HG02763 (cell line): ENCODE results near the gene PMPCA.

ENCODE experiments used
- ATAC-seq: cut with Tn5 transposase; IDR thresholded peaks from one replicate; pipeline ENCODE4 v1.9.1; 2021; ENCODE audit warnings: mild to moderate bottlenecking, moderate library complexity; ENCODE audit not compliant: unreplicated experiment

PMPCA gene

GRCh38 chr9:136451221-136451877, 40.9 kb downstream of the PMPCA start:
- ATAC-seq: no peak

DNA sequence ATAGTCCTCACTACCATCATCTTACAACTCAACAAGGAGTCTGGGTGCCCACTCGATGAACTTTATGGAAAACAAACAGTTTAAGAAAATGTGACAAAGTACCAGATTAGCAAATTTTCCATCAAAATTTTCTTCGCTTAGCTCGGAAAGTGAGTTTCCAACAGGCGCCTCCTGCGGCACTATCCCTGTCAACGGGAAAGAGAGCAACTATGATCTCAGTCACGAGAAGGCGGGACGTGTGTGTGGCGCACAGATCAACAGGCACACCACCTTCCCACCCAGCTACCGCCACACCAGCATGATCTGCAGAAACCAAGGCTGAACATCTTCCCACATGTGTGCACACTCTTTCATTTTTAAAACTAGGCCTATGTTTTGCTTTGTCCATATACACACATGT, 42.9 kb downstream of the PMPCA start:
- no peak for ATAC-seq

DNA sequence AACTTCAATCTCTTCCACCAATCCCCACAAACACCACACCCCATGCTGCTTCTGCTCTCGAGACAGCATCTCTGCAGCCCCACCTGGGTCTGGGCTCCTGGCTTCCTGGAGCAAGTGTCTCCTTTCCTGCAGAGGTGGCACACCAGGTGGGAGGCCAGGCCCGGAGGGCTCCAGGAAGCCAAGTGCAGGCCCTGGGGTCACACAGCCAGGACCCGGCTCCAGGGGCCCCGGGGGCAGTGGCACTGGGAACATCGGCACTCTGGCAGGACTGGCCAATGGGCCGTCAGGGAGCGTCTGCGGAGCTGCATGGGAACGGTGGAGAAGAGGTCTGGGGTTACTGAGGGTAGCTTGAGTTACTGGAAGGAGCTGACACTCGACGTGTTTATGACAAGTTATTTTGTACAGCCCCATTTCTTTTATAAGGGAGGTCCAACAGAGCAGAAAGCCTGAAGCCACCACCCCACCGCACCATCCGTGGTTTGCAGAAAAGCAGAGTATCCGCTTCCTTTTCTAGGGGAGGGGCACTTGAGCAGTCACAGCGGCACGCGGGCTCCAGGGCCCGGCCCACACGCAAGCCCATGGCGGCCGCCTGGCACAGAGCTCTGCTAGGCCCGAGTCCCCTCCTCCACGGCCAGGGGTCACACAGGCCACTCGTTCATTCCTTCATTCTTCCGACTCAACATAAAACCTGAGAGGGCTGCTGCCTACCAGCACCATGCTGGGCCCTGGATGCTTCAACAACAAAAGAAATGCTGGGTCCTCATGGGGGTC, 43.8 kb downstream of the PMPCA start:
- no peak for ATAC-seq

DNA sequence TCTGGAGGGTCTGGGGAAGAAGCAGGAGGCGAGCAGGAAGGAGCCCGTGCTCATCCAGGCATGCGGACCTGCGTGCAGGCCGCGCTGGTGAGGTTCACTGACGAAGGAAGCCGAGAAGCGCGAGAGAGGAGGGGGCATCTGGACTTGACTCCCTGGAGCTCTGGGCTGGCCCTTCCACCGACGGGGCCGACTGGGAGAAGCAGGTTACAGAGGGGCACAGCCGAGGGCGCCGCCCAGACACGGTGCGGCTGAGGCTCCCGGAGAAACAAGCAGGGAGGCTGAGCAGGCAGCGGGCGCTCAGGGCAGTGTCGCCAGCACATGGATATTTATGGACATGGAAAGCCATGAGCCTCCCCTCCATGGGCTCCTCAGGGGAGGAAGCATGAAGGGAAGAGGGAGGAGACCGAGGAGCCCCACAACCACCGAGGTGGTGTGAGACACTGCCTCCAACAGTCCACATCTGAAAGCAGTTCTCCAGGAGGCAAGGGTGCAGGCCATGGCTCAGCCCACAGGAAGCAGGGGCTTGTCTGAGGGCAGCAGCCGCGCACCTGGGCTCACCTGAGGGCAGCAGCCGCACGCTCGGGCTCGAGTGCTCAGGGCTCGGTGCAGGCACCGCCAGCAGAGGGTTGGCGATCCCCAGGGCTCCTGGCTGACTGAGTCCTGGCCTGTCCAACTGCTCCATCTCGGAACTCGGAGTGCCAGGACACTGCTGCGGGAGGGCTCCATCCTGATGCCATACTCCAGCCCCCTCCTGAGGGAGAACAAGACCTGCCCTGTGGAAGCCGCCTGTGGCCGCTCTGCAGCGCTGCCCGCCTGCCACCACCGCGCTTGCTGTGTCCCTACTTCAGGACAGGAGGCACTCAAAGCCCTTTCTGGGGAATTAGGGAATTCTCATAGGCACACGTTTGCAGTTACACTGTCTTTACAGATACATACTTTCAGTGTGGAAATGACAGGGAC, 44.9 kb downstream of the PMPCA start:
- no peak for ATAC-seq

DNA sequence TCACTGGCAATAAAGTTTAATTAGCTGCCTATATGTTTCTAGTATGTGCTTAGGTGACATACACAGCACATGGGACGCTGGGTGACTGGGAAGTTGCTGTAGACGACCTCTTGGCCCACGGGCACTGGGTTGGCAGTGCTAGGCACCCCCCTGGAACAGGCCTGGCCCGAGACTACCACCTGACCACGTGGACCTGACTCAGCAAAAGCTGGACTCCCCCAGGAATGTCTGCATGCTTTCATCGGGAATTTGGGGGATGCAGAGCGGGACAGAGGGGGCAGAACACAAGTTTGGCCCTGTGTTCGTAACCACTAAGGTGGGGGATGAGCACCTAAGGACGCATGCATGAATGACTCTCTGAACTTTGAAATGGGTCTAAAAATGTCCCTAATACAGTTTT, 45.8 kb downstream of the PMPCA start:
- no peak for ATAC-seq

GRCh38 chr9:136457326-136457725, 46.9 kb downstream of the PMPCA start:
- no peak for ATAC-seq

DNA sequence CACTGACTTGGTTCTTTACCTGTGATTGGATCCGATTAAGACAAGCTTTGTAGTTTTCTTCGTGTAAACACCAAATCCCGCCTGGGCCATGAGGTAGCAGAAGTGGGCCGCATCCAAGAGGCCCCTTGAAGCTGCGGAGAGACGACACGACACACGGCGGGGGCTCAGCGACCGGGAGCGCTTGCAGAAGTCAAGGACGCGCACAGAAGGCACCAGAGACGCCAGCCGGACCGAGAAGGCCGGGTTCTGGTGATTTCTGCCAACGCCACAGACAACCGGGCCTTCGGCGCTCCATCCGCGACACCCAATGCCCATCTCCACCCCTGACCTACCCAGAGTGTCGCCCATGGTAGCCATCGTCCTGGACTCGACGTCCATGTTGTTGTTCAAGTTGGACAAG, 49.0 kb downstream of the PMPCA start:
- ATAC-seq: no peak

- no peak for ATAC-seq
Observed at GRCh38 chr9:136460772-136461325, 50.4 kb downstream of the PMPCA start.

DNA sequence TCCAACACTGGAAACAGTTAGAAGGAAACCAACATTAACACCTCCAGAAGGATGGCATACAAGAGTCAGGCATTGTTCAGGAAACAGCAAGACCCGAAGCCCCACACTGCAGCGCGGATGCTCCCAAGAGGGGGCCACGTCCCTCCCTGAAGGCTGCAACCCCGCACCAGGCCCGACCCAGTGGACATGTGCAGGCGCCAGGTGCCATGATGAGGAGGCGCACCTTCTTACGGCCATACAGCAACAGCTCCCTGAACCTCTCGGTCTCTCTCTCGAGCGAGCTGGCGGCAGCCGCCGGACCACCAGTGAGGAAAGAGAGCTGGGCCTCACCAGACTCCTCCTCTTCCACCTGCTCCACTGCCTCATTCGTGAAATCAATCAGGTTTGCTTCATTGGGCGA, 52.2 kb downstream of the PMPCA start:
- ATAC-seq: no peak

DNA sequence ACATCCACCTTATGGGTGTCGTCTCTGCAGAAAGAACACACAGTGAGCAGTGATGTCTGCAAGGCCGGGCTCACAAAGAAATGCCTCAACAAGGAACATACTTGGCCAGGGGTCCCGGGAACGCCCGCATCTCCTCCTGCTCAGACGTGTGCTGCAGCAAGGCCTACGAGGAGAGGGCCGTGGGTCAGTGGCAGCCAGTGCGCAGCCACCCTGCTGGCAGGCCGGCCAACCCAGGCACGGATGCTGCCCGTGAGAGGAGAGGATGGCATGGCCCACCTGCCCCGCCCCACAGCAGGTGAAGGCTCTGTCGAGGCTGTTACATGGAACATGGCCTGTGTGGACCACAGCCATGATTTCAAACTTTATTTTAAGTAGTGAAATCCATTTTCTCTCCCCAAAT, 53.1 kb downstream of the PMPCA start:
- ATAC-seq: no peak

- no peak for ATAC-seq
Observed at GRCh38 chr9:136464241-136464640, 53.8 kb downstream of the PMPCA start.

- ATAC-seq: no peak
Observed at GRCh38 chr9:136465500-136466154, 55.2 kb downstream of the PMPCA start.

DNA sequence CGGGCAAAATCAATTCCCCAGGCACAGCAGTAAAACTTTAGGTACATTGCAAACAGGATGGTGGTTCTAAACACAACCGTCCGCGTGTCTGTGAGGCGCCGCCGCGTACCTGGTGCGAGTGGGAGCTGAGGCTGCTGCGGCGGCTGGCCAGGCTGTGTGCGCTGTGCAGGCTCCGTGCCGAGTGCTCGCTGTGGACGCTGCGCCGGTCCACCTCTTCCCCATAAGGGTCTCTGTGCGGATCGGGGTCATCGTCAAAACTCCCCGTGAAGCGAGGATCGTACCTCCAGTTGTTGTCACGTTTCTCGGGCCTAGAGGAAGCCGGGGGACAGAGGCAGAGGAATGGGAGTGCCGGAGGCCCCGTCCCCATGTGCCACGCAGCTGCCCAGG, 55.7 kb downstream of the PMPCA start:
- ATAC-seq: no peak

- ATAC-seq: no peak
Observed at GRCh38 chr9:136467766-136468165, 57.3 kb downstream of the PMPCA start.

GRCh38 chr9:136470356-136470755, 59.9 kb downstream of the PMPCA start:
- ATAC-seq: no peak

DNA sequence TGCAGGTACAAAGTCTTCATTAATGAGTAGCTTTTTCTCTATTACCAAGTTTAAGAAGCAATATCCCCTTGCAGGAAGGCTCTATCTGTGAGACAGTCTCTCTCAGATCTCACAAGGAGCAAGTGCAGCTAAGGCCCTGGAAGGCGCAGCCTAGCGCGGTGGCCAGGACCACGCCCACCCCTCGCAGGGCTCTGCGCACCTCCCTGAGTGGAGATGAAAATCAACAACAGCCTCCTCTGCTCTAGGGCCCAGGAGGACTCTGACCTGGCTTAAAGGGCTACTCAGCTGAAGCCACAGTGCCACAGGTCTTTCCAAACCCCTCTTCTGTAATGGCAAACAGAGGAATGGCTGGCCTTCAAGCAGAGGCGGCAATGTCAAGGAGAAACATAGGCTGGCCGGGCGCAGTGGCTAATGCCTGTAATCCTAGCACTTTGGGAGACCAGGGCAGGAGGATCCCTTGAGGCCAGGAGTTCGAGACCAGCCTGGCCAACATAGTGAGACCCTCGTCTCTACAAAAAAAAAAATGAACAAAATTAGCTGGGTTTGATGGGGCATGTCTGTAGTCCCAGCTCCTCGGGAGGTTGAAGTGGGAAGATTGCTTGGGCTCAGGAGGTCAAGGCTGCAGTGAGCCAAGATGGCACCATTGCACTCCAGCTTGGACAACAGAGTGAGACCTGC, 60.5 kb downstream of the PMPCA start:
- no peak for ATAC-seq

DNA sequence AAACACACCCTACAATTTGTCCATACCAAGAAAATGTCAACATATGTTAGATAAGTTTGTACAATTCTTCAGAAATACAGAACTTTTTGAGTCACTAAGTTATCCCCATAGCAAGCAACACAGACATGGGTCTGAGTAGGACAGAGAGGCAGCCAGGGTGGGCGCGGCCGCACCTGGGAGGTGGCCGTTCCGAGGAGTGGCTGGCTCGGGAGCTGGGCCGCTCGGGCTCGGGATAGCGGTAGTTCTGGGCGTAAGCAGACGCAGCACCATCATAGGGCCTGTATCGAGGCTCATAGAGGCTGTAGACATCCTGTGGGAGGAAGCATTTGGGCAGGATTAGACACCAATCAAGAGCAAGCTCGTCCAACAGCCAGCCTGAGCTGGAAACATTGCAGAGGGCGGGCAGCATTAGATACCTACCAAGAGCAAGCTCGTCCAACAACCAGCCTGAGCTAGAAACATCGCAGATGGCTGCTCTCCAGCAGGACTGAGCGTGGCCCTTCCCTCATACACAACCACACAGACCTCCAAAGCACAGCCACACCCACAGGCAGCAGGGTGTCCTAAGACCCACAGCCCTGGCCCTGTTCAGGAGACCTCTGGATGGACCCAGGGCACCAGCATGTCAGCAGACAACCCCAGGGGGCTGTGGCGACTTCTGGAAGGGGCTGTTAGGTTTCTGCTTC, 61.5 kb downstream of the PMPCA start:
- no peak for ATAC-seq

- no peak for ATAC-seq
Observed at GRCh38 chr9:136472640-136473353, 62.3 kb downstream of the PMPCA start.

GRCh38 chr9:136473354-136473721, 62.9 kb downstream of the PMPCA start:
- ATAC-seq: no peak
